DMS53 treated with DMSO at 0.1 percent for 48 hours (cell line): Measurements from ENCODE around the gene PPEF1.
A peak's percentile ranks its signal among the peaks of the same experiment; 100 is the strongest.
"Not testable (repeated sequence)": the region's sequence is repeated elsewhere in the genome, so short reads cannot be mapped to it uniquely, and the experiment has no call there.

Experiments
- DNase-seq: peaks from one replicate; lab custom pipeline; 2025; ENCODE audit not compliant: unreplicated experiment; lab: John Stamatoyannopoulos, UW

Gene PPEF1

DNA sequence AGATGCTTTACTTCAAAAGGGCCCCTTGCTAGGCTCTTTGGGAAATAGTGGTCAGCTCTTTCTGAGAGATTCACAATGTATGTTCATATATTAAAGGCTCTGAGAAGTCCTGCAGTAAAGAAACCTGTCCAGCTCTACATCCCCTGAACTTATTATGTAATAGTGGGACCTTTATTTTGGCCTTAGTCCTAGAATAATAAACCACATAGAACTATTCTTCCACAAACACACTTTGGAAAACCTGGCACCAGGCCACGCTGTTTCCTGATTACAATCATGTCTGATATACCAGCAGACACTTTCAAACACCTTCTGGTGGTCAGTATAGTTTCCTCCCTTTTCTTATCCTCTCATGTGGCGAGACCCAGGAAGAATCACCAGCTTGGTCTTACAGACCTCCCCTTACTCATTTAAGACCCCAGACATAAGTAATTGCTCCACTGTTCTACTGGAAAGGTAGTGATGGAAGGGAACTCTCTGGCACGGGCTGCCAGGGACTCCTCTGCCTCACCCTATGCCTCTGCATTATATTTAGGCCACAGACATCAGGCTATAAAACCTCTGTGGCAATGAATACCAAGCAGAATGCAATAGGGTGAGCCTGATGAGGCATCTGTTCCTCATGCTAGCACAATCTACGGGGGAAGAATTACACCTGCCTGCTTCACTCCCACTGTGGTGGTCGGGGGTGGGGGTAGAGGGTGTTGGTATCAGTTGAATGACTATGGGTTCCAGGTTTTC, 5.7 kb upstream of the PPEF1 start:
- no peak for DNase-seq

DNA sequence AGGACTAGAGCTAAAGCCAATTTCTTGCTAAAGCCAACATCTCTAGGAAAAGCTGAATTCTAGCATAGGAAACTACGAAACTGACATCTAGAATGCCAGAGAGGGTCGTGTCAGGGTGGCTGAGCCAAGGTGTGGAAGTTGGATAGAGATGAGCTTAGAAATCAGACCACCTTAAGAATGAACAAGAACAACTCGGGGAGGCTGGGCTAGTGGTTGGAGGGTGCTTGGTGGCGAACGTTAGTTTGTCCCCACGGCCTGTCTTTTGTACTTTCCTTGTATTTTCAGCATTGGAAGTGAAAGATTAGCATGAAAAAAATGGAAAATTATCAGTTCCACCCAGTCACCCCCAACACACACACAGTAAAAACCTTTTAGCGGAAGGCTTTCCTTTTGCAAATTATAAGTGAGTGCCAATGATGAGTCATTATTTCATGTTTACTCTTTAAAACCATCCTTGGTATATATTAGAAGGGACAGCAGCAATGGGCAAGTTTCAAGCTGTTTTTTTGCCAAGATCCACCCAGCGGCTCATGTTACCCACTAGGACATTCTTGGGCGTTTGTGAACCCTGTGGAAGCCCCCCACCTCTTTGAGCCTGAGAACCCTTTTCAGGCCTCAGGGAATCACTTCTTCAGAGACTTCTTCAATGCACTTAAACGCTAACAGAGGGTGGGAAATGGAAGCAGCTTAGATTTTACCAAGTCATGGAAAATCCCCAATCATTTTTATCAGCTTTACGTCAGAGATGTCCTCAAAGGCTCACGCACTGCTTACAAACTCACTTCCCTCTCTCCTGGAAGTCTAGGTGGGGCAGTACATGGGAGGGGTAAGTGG, 4.9 kb upstream of the PPEF1 start:
- peak; percentile 47 for DNase-seq

DNA sequence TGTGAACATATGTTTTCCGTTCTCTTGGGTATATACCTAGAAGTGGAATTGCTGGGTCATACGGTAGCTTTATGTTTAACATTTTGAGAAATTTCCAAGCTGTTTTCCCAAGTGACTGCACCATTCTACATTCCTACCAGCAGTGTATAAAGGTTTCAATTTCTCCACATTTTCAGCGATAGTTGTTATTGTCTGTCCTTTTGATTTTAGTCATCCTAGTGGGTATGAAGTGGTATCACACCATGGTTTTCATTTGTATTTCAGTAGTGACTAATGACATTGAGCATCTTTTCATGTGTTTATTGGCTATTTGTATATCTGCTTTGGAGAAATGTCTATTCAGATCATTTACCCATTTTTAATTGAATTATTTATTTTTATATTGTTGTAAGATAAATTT, 2.4 kb downstream of the PPEF1 start:
- DNase-seq, result no peak

DNA sequence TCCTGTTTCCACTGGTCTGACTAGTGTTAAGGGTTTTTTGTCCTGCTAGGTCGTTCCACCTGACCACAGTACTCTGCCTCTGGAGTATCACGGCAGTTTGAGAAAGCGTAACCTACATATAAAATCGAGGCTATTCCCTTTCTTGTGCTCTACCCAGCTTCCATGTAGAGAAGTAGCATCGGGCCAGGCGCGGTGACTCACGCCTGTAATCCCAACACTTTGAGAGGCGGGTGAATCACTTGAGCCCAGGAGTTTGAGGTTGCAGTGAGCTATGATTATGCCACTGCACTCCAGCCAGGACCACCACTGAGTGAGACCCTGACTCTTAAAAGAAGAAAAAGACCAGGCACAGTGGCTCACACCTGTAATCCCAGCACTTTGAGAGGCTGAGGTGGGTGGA, 7.5 kb downstream of the PPEF1 start:
- DNase-seq, result no peak

DNA sequence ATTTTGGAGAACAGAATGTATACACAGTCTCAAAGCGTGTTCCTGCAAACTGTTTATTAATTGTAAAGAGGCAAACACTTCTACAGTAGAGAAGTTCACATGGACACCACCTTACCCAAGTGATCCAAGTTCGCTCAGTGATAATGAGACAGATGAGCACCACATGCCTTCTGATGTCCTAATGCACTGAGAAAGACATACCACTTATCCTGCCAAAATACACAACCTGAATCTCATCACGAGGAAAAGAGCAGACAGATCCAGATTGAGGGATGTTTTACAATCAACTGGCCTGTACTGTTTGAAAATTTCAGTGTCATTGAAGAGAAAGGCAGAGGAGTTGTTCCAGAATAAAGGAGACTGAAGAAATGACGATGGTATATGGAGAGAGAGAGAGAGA, 12.4 kb downstream of the PPEF1 start:
- DNase-seq, result no peak

DNA sequence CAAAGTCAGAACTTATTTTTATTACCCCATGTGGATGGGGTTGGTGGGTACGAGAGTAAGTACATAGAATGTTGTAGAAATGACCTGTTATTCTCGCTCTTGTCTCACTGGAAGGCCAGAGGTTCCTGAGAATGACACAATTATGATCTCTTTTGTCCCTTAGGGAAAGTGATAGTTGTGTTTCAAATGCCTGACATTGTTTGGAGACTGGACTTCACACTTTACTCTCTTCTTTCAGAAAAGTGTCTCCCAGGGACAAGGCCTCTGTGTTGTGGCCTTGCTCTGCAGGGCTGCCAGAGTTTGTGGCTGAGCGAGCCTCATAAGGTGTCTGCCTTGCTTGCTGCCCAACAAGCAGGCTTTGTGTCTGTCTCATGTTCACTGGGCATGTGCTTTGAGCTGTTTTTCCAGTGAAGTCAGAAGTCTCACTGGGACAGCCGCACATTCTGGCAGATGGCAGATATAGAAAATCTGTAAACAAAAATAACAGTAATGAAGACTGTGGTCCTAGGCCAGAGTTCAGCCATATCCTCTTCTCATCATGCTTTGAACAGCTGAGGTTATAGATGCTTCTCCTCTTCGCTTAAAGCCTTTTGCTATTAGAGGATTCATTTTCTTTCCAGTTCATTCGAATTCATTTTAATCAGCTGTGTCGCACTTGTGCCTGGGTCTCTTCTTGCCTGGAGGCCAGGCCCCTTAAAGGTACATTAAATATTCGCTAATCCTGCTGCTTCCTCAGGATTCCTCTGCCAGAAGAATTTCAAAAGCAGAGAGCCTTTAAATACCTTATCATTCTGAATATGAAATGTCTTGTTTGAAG, 14.4 kb downstream of the PPEF1 start:
- DNase-seq, result no peak

DNA sequence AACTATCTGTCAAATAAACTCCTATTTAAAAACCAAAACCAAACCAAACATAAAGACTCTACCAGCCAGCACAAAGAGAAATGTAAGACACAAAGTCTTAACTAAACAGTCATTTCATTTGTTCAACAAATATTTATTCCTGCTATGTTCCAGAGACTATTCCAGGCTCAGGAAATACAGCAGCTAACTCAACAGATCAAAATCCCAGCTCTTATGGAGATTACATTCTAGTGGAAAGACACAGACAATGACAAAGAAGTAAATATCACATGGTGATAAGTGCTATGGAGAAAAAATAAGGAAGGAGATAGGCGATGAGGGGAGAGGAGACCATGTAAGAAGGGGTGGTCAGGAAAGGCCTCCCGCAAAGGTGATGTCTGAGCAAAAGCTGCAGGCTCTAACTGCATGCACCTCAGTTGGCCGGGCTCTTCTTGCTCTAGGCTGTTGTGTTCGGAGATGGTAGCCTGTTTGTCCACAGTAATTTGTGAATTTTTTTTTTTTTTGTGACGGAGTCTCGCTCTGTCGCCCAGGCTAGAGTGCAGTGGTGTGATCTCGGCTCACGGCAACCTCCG, 15.1 kb downstream of the PPEF1 start:
- no peak for DNase-seq

DNA sequence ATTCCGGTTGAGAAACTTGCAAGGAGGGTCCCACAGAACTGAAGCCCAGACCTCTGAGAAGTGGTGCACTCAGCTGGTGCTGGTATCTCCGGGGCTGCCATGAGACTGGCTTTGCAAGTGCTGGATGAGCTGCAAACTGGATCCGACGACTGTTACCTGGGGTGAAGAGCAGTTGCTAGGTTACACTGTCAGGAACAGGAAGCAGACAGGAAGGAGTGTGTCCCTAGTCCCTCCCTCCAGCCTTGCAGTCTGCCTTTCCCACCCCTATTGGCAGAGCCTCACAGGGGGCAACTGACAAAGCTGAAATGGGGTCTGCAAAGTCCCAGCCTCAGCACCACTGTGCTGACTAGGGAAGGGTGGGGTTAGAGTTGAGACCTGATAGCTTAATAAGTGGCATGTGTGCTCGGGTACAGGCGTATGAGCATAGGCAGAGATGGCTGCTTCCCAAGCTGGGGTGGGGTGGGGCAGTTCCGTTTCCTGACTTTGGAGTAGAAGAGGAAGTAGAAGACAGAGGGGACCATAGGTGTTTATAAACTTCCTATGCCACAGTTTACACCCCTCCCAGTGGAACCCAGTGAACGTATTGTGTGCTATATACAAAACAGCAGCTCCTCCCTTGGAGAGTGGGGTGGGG, 18.0 kb downstream of the PPEF1 start:
- DNase-seq, result no peak

DNA sequence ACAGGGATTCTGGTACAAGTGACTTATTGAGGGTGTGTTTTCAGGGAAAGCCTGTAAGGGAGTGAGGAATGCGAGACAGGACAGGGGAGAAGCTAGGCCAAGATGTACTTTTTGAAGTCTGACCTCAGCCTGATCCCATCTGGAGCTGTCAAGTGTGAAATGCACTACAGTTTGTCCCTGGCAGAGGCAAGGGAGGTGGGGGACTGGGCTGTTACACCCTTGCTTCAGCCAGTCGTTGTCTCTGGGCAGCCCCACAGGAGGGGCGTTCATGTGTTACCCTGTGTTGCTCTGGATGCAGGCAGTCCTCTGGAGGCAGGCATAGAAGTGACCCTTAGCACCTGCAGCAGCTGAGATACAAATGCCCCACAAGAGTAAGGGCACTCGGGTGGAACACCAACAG, 25.8 kb downstream of the PPEF1 start:
- DNase-seq, result no peak

DNA sequence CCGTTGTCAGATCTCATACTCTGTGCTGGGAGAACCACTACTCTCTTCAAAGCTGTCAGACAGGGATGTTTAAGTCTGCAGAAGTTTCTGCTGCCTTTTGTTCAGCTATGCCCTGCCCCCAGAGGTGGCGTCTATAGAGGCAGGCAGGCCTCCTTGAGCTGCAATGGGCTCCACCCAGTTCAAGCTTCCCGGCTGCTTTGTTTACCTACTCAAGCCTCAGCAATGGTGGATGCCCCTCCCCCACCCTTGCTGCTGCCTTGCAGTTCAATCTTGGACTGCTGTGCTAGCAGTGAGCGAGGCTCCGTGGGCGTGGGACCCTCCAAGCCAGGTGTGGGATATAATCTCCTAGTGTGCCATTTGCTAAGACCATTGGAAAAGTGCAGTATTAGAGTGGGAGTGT, 32.2 kb downstream of the PPEF1 start:
- not testable (repeated sequence) for DNase-seq

DNA sequence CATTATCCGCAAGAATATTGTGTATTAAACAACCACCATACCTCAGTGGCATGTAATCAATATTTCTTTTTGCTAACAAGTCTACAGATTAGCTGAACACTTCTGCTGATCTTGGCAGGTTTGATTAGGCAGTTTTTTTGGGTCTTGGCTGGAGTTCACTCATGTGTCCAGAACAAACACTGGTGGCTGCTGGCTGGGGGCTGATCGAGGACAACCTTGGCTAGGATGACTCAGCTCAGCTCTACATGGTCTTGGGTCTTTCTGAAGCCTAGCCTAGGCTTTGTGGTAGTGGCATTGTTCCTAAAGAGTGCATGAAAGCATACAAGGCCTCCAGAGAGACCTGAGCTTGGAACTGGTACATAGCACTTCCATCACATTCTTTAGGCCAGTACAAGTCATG, 41.1 kb downstream of the PPEF1 start:
- no peak for DNase-seq

DNA sequence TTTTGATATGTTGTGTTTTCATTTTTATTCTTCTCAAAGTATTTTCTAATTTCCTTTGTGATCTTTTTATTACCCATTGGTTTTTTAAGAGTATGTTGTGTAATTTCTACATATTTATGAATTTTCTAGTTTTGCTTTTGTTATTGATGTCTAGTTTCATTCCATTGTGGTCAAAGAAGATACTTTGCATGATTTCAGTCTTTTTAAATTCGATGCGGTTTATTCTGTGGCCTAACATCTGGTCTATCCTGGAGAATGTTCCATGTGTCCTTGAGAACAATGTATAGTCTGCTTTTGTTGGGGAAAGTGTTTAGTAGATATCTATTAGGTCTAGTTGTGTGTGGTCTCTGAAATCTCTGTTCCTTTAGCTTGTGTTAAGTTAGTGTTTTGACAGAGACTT, 46.2 kb downstream of the PPEF1 start:
- no peak for DNase-seq

DNA sequence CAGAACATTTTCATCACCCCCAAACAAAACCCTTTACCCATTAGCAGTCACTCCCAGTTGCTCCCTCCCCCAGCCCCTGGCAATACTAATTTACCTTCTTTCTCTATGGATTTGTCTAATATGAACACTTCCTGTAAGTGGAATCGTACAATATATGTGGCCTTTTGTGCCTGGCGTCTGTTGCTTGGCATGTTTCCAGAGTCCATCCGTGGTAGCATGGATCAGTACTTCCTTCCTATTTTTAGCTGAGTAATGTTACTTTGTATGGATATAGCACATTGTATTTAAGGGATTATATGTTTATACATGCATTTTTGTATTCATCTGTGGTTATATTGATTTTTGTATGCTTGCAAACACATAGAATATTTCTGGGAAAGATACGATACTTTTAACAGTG, 48.2 kb downstream of the PPEF1 start:
- no peak for DNase-seq

DNA sequence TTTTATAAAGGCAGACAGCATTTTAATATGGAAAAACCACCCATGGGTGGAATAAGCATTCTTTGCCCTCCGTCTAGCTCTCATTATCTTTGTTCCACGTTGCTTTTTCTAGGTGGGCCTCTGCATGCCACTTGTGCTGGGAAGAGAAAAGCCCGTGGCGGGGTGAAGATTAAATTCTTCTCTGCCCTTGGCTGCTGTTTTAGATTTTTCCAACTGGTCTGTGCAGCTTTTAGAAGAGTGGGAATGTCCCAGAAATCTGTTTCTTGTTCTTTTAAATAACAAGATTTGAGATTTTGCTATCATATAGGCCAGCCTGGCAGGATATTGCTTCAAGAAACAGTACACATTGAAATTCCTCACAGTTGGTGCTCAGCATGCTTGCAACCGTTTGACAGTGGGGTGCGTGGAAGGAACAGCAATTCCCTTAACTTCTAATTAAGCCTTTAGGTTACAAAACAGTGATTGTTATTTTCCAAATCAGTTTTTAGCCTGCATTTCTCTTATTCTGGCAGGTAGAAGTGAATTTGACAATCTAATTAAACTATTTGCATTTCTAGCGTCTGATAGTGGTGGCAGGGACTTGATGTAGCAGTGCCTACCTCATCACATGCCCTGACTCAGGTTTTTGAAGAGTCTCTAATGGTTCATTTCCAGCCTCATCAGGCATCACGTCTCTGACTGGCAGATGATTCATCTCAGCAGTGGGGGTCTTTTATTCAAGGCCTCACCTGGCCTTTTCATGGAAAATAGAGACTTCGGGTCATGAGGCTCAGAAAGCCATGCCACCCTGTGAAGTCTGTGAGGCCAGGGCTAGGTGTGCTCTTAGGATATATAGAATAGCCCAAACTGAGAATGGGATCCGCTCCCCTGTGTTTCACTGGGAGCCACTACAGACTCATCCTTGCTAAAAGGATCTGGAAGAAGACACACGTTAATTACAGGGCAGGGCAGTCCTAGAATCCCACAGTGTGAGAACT, 50.8 kb downstream of the PPEF1 start:
- DNase-seq, result no peak

DNA sequence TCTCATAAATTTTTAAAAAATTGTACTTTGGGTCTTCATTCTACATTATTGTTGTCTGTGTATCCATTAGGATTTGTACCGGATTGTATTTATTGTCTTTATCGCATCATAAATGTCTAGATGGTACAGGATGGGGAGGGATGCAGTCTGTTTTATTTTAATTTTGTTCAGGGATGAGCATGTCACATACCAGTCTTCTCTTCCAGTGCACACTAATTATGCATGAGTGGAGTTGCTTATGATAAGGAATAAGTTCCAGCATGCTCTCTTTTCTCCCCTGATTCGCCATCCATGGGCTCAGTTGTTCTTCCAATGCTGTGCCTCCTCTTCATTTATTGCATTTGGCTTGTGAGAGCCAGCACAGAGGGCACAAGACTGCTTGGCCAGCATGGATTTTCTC, 54.3 kb downstream of the PPEF1 start:
- DNase-seq, result no peak

DNA sequence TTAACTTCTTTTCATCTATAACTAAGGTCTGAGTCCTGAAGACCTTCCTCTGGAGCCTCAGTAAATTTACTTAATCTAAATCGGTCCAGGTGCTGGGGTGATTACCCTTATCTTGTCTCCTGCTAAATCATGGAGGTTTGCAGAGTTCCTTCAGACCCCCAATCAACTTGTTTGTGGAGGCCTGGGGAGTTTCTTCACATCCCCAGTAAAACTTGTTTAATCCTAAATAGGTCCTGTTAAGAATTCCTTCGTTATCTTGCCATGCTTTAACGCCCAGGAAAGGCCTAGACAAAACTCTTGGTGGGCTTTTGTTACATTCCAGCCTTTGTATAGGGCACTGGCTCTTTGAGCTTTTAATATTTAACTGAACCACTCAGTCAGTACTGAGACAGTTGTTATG, 55.7 kb downstream of the PPEF1 start:
- not testable (repeated sequence) for DNase-seq

DNA sequence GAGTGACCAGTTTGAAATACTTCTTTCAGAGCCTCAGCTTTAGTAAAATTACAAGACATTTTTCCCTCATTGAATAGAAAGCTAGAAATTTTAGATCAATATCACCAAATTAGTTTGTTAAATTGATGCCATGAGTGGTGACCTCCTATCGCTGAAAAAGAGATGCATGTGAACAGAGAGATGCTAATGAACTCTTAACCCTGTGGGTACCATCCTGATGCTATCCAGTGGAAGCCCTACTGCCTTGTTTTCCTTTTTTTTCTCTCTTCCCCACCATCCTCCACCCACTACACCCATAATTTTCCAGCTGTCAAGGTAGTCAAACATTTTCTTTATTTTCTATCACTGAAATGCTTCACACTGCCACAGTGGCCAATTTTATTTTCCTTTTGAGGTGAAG, 61.9 kb downstream of the PPEF1 start:
- no peak for DNase-seq

DNA sequence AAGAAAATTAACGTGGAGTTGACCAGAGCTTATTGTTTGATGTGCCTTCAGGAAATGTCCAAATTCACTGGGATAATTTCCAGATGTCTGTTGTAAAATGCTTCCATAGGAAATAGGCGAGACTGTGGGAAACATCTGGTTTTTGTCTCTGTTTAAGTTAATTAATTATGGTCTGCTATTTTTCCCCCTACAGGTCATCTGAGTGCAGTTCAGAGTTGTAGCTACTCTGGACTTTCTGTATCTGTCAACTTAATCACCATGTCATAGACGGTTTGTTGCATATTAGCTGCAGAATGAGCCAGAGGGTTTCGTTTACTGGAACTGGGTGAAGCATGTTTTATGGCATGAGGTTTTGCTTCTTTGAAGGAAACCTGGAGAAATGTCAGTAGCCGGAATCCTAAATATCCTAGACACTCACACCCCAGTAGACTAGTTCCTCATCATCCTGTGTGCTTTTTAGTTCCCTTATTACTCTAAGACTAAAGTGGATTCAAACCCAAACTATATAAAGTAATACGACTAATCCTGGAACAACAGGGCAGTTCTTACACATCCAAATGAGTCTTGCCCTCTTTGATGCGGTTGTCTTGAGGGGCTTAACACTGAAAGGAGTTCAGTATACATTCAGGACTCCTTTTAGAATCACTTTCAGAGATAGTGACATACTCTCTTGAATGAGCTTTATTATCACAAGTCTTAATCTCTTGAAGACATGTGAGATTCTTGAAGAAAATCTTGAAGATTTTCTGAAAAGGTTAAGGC, 62.5 kb downstream of the PPEF1 start:
- DNase-seq, result no peak

DNA sequence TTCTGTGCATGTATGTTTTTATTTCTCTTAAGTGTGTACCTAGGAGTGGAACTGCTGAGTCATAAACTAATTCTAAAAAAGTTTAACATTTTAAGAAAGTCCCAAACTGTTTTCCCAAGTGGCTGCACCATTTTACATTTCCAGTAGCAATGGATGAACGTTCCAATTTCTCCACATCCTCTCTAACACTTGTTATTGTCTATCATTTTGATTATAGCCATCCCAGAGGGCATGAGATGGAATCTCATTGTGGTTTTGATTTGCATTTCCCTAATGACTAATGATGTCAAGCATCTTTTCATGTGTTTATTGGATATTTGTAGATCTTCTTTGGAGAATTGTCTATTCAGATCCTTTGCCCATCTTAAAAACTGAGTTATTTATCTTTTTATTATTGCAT, 82.5 kb downstream of the PPEF1 start:
- no peak for DNase-seq
